IMR-90 (cell line): ENCODE results near the gene IMP3. TPM values are rescaled to one million over a fixed set of nuclear protein-coding genes. Genes with fewer than 3 reads are reported as not detected.

ENCODE experiments used
- ATAC-seq: fragments of 200-7000 bp; cut with Tn5 transposase; 2 replicates; pipeline ENCODE4 v1.9.1; 2020; ENCODE audit warnings: low read depth, mild to moderate bottlenecking, moderate library complexity
- BruUV-seq: library from RNA; stranded (reverse); fragments of 400-500 nt; replicated peaks from 2 replicates; lab custom pipeline; 2021; lab: Mats Ljungman, UMichigan
- CTCF ChIA-PET: fragments of 300-600 bp; formaldehyde crosslinking; extraction: SDS; loops from one replicate; lab custom pipeline; 2021; ENCODE audit warnings: antibody characterized with exemption; lab: Yijun Ruan, JAX
- POLR2A ChIA-PET: fragments of 300-600 bp; sonication (Branson Sonifier 250); formaldehyde crosslinking; loops from one replicate; lab custom pipeline; 2022; ENCODE audit warnings: antibody characterized with exemption; ENCODE audit not compliant: unreplicated experiment; lab: Charles Lee
- DNase-seq: peaks from one replicate; pipeline ENCODE4 v3.0.0; 2013
- H2AFZ ChIP-seq: replicated peaks from 2 replicates; pipeline ENCODE3; 2013; ENCODE audit warnings: low read length, mild to moderate bottlenecking; ENCODE audit not compliant: poor library complexity
- H2AK5ac ChIP-seq: 2 replicates; pipeline ENCODE4 v1.6.1; 2013; ENCODE audit warnings: low read depth, low read length, inconsistent platforms
- H2AK9ac ChIP-seq: replicated peaks from 2 replicates; pipeline ENCODE3; 2013; ENCODE audit warnings: mild to moderate bottlenecking, low read depth, low read length, moderate library complexity; ENCODE audit not compliant: poor library complexity
- H2BK120ac ChIP-seq: 2 replicates; pipeline ENCODE4 v1.6.1; 2013; ENCODE audit warnings: low read depth, low read length, inconsistent platforms
- H2BK15ac ChIP-seq: 3 replicates; pipeline ENCODE4 v1.6.1; 2013; ENCODE audit warnings: low read depth, low read length, inconsistent platforms
- H2BK20ac ChIP-seq: 2 replicates; pipeline ENCODE4 v1.6.1; 2013; ENCODE audit warnings: low read depth, mild to moderate bottlenecking, inconsistent platforms, low read length, moderate library complexity
- H2BK5ac ChIP-seq: 2 replicates; pipeline ENCODE4 v1.6.1; 2013; ENCODE audit warnings: mild to moderate bottlenecking, low read depth, low read length, inconsistent platforms; ENCODE audit not compliant: poor library complexity, severe bottlenecking
- H3K14ac ChIP-seq: replicated peaks from 2 replicates; pipeline ENCODE4 v1.6.1; 2013; ENCODE audit warnings: low read depth, low read length, inconsistent platforms
- H3K18ac ChIP-seq: 2 replicates; pipeline ENCODE4 v1.6.1; 2013; ENCODE audit warnings: low read depth, low read length, control low read depth
- H3K23ac ChIP-seq: 2 replicates; pipeline ENCODE4 v1.6.1; 2013; ENCODE audit warnings: low read depth, low read length, inconsistent platforms
- H3K27ac ChIP-seq: 2 replicates; pipeline ENCODE4 v1.5.1; 2013; ENCODE audit warnings: mild to moderate bottlenecking, control low read depth, low read length; ENCODE audit not compliant: insufficient read depth
- H3K27me3 ChIP-seq: 2 replicates; pipeline ENCODE4 v1.6.1; 2013; ENCODE audit warnings: low read length; ENCODE audit not compliant: control insufficient read depth, insufficient read depth
- H3K36me3 ChIP-seq: 2 replicates; pipeline ENCODE4 v1.6.1; 2013; ENCODE audit warnings: low read length, mixed read lengths; ENCODE audit not compliant: control insufficient read depth, insufficient read depth
- H3K4ac ChIP-seq: 2 replicates; pipeline ENCODE4 v1.6.1; 2013; ENCODE audit warnings: low read depth, low read length, inconsistent platforms
- H3K4me1 ChIP-seq: 2 replicates; pipeline ENCODE4 v1.6.1; 2013; ENCODE audit warnings: low read length, mixed read lengths; ENCODE audit not compliant: control insufficient read depth, insufficient read depth
- H3K4me2 ChIP-seq: 2 replicates; pipeline ENCODE4 v1.6.1; 2013; ENCODE audit warnings: low read depth, mild to moderate bottlenecking, control low read depth, low read length, moderate library complexity
- H3K4me3 ChIP-seq: 2 replicates; pipeline ENCODE4 v1.5.1; 2013; ENCODE audit warnings: low read depth, mild to moderate bottlenecking, control low read depth, low read length, moderate library complexity; ENCODE audit not compliant: insufficient read depth
- H3K56ac ChIP-seq: 2 replicates; pipeline ENCODE4 v1.6.1; 2013; ENCODE audit warnings: low read length, inconsistent platforms; ENCODE audit not compliant: insufficient read depth; ENCODE audit errors: extremely low read depth
- H3K79me1 ChIP-seq, 2 experiments: 2 replicates each; pipeline ENCODE4 v1.6.1; 2013; ENCODE audit warnings: low read length in 2 of 2, inconsistent platforms in 1 of 2, low read depth in 1 of 2
- H3K9ac ChIP-seq: 2 replicates; pipeline ENCODE4 v1.6.1; 2013; ENCODE audit warnings: low read depth, low read length, control low read depth
- H3K9me1 ChIP-seq: 2 replicates; pipeline ENCODE4 v1.6.1; 2013; ENCODE audit warnings: low read length, inconsistent platforms; ENCODE audit not compliant: insufficient read depth
- H3K9me3 ChIP-seq: 2 replicates; pipeline ENCODE4 v1.6.1; 2013; ENCODE audit warnings: low read length; ENCODE audit not compliant: control insufficient read depth, insufficient read depth
- H4K20me1 ChIP-seq: 2 replicates; pipeline ENCODE4 v1.6.1; 2013; ENCODE audit warnings: low read length, inconsistent platforms; ENCODE audit not compliant: insufficient read depth
- H4K5ac ChIP-seq: 2 replicates; pipeline ENCODE4 v1.6.1; 2013; ENCODE audit warnings: mild to moderate bottlenecking, low read depth, low read length, control low read depth
- H4K8ac ChIP-seq, 2 experiments: 2 replicates each; pipeline ENCODE4 v1.6.1; 2013; ENCODE audit warnings: low read depth in 2 of 2, low read length in 2 of 2, control low read depth in 1 of 2, inconsistent platforms in 1 of 2
- H4K91ac ChIP-seq: 2 replicates; pipeline ENCODE4 v1.6.1; 2013; ENCODE audit warnings: low read depth, low read length, inconsistent platforms; ENCODE audit not compliant: insufficient read depth
- BHLHE40 ChIP-seq: fragments of 150-350 bp; IDR thresholded peaks from 2 replicates; pipeline ENCODE4 v1.6.1; 2016; ENCODE audit warnings: mild to moderate bottlenecking, low read depth, low read length
- CEBPB ChIP-seq: IDR thresholded peaks from 2 replicates; pipeline ENCODE4 v1.6.1; 2012; ENCODE audit warnings: low read depth, low read length, improper control_type of control experiment
- CHD1 ChIP-seq: IDR thresholded peaks from 2 replicates; pipeline ENCODE4 v1.6.1; 2012; ENCODE audit warnings: low read depth, low read length, improper control_type of control experiment
- MAFK ChIP-seq: IDR thresholded peaks from 2 replicates; pipeline ENCODE4 v1.6.1; 2012; ENCODE audit warnings: low read depth, low read length, improper control_type of control experiment
- MAZ ChIP-seq: IDR thresholded peaks from 2 replicates; pipeline ENCODE4 v1.6.1; 2012; ENCODE audit warnings: low read depth, mild to moderate bottlenecking, low read length, improper control_type of control experiment, moderate library complexity, borderline replicate concordance
- MXI1 ChIP-seq: IDR thresholded peaks from 2 replicates; pipeline ENCODE4 v1.6.1; 2012; ENCODE audit warnings: low read depth, mild to moderate bottlenecking, low read length, moderate library complexity, borderline replicate concordance
- POLR2A ChIP-seq: IDR thresholded peaks from 2 replicates; pipeline ENCODE4 v1.6.1; 2012; ENCODE audit warnings: mild to moderate bottlenecking, low read depth, low read length
- RCOR1 ChIP-seq: IDR thresholded peaks from 2 replicates; pipeline ENCODE4 v1.6.1; 2012; ENCODE audit warnings: mild to moderate bottlenecking, low read length, improper control_type of control experiment; ENCODE audit not compliant: insufficient replicate concordance
- RFX5 ChIP-seq: IDR thresholded peaks from 2 replicates; pipeline ENCODE4 v1.8.0; 2012; ENCODE audit warnings: low read depth, mild to moderate bottlenecking, low read length, moderate library complexity
- SMC3 ChIP-seq: fragments of 150-350 bp; IDR thresholded peaks from 2 replicates; pipeline ENCODE4 v1.6.1; 2016; ENCODE audit warnings: low read depth, mild to moderate bottlenecking, antibody characterized with exemption, low read length, moderate library complexity
- USF2 ChIP-seq: fragments of 150-350 bp; IDR thresholded peaks from 2 replicates; pipeline ENCODE4 v1.6.1; 2017; ENCODE audit warnings: mild to moderate bottlenecking, antibody characterized with exemption, low read length, low read depth
- WGBS, 2 experiments: methylation state at CpG; one replicate each; pipeline versions ENCODE4 v1.1.5 to v1.1.7; 2013; ENCODE audit warnings: missing lambda C conversion rate in 2 of 2; ENCODE audit not compliant: insufficient read length in 1 of 2; ENCODE audit errors: extremely low coverage in 2 of 2; 5-methylcytosine and 5-hydroxymethylcytosine counted together
- dilution Hi-C: fragments of 300-500 bp; cut with HindIII; formaldehyde crosslinking; loops from one replicate; pipeline ENCODE4 v1.14.3; 2018; ENCODE audit warnings: low sequenced_read_pairs; ENCODE audit not compliant: unreplicated experiment
- in situ Hi-C: fragments of 300-500 bp; cut with MboI; formaldehyde crosslinking; loops from 3 replicates; pipeline ENCODE4 v1.14.3; 2019; ENCODE audit warnings: low sequenced_read_pairs, inconsistent platforms, mixed read lengths
- intact Hi-C: fragments of 100-400 bp; cut with micrococcal nuclease; formaldehyde crosslinking; loops from 2 replicates; pipeline ENCODE4 v1.10.0; 2022
- polyA plus RNA-seq, 3 experiments: library from polyadenylated mRNA; depleted of rRNA; stranded (reverse); fragments of >200 nt; gene quantifications; 2 replicates each; pipeline ENCODE4 v1.2.3, GENCODE V29; 2012; ENCODE audit warnings: low replicate concordance in 1 of 3
- total RNA-seq: library from RNA; depleted of rRNA; stranded (reverse); fragments of >200 nt; gene quantifications from 2 replicates; pipeline ENCODE4 v1.2.3, GENCODE V29; 2012

IMP3 gene
- total and polyA plus RNA-seq, 2 of the 4 experiments (the other 2 are of a cell fraction): 42.1 to 59.3 TPM

- TF ChIP-seq CEBPB (peak; percentile 62), SMC3 (no peak), RFX5 (no peak), CHD1 (no peak), POLR2A (peak; percentile 80; the same call in 1 of the 2 replicates), RCOR1 (peak; percentile 24), MAFK (peak; percentile 10; the same call in 1 of the 2 replicates), BHLHE40 (peak; percentile 52; the same call in 1 of the 2 replicates), MAZ (no peak; the same call in 1 of the 2 replicates), USF2 (peak; percentile 26; the same call in 1 of the 2 replicates), MXI1 (0 out of 2 replicates have a peak, but pooled peaks have one; percentile 38)
- Histone ChIP-seq H3K23ac (peak overlapping the region; percentile 94), H3K56ac (peak overlapping the region; percentile 71), H2BK5ac (peak overlapping the region; percentile 95), H2AK5ac (peak overlapping the region; percentile 96), H3K79me1 (peaks cover 18 to 92% of the 10 kb centered on the region in 2 experiments), H3K4me2 (peak overlapping the region; percentile 61), H3K18ac (peak overlapping the region; percentile 68), H2BK20ac (peak overlapping the region; percentile 83), H3K9me1 (peaks cover 31% of the 10 kb centered on the region), H2AFZ (peak overlapping the region; percentile 54), H3K27me3 (no peaks in the 10 kb centered on the region), H3K4me1 (peaks cover 20% of the 10 kb centered on the region), H4K5ac (peak overlapping the region; percentile 89), H3K9ac (peak overlapping the region; percentile 50), H3K36me3 (peaks cover 39% of the 10 kb centered on the region), H4K20me1 (peaks cover 31% of the 10 kb centered on the region), H2BK120ac (peak overlapping the region; percentile 94), H2BK15ac (peak overlapping the region; percentile 92; the same call in 2 of the 3 replicates), H3K4ac (peak overlapping the region; percentile 98), H3K14ac (peak overlapping the region; percentile 97), H2AK9ac (peak overlapping the region; percentile 97), H4K91ac (peak overlapping the region; percentile 97), H3K4me3 (no peak overlapping the region), H4K8ac (peak overlapping the region; percentile 88 to 89), H3K27ac (peak overlapping the region; percentile 86), H3K9me3 (no peaks in the 10 kb centered on the region)
- in situ Hi-C loops (loop anchor here (10.0 kb wide), 1 partner anchor 64 kb away; a partner anchor contains a TSS), intact Hi-C loops (loop anchor here (1.0 to 2.0 kb wide), 2 partner anchors 13 to 22 kb away; no protein-coding TSS in a partner anchor), dilution Hi-C loops (no loop called here)
- WGBS, 2 experiments: 7% methylated on average over 3 of the region's 14 CpGs; no CpG with 5 or more reads in 1 of the 2 experiments
- POLR2A ChIA-PET: interaction anchor here (0.6 to 1.0 kb wide), 3 partner anchors 11 to 14 kb away, joined by 3 read pairs; partner anchors contain the start of gene SNX33
- ATAC-seq (peak; percentile 98), DNase-seq (peak; percentile 91)
- BruUV-seq: no TSS peak
- CTCF ChIA-PET: interaction anchor here (1.0 kb wide), 1 partner anchor 204 kb away, joined by 3 read pairs; no protein-coding TSS in a partner anchor
Measured at GRCh38 chr15:75661100-75661755, 21.2 kb upstream of the IMP3 start.
